Measurements from ENCODE around the gene HS1BP3.

- TF ChIP-seq CTCF (IDR thresholded peaks at IDR 0.05) (no peak), POLR2A (IDR thresholded peaks at IDR 0.05) (no peak)
Observed at GRCh38 chr2:20625491-20626391, 25.2 kb downstream of the HS1BP3 start.
